HS-27A (cell line): ENCODE results near the gene WDR93.

Experiments used
- DNase-seq: peaks from one replicate; pipeline ENCODE4 v3.0.0-alpha.2; 2012; ENCODE audit warnings: low read depth, missing footprints

WDR93 gene

GRCh38 chr15:89749054-89749453 lies 58.4 kb downstream of the WDR93 start:
- DNase-seq: no peak

- no peak for DNase-seq
Measured at GRCh38 chr15:89749526-89749925, 58.9 kb downstream of the WDR93 start.

DNA sequence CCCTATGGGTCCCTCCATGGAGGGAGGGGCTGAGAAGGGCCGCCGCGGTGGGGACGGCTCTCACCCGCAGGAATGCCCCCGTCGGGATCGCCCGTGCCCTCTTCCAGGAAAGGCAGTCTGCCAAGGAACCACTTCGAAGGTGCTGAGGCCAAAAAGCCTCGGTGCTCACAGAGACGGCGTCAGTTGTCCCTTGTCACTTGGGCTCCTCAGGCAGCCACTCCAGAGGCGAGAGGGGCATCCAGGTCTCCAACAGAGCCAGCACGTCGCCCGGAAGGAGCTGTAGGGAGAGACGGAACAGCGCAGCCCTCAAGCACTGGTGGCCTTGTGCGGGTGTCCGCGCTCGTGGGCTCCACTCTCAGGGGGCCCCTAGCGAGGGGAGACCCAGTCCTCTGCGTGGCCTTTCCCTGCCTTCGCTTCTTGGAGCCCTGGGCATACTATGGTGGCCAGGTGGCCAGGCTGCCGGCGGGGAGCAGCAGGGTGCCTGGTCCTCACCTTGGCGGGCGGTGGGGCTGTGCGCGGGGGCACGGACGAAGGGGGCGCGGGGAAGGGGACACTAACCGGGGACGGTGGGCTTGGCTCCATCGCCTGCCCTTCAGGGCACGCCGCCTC lies 59.4 kb downstream of the WDR93 start:
- DNase-seq: no peak

DNA sequence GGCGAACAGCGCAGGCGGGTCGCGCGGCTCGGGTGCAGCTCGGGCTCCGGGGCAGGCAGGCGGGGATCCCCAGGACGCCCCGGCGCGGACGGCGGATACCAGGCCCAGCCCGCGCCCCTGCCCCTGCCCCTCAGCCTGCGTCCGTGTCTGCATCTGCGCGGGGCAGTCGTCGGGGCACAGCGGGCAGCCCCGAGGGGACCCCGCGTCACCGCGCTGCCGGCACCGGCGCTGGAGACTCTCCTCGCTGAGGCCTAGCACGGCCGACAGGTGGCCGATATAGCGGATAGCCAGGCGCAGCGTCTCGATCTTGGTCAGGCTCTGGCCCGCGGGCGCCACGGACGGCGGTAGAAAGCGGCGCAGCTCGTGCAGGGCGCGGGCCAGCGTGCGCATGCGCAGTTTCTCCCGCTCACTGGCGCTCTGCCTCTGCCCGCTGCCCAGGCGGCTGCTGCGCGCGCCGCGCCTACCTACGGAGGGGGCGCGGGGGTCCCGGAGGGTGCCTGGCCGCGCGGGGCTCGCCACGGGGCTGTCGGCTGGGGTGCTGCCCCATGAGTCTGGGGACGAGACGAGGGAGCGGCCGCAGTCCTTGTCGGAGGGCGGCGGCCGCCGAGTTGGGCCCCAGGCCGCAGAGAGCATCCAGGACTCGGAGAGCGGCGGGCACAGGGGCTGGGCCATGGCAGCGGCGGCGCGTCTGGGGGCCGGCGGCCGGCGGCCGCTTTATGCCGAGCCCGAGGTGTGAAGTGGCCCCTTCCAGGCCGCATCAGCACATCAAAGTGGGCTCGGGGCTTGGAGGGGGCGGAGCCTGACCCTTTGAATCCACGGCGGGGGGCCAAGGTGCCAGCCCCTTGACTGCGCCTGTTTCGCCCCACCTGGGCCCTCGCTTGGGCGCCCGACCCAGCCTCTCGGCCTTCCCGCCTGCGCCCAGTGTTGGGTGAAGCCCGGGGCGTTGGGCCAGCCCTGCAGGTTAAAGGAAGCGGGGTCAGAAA lies 60.2 kb downstream of the WDR93 start, which contains the start of gene MESP1:
Gene MESP1, minus strand, starts transcription at position 690 of the 983 bp plus-strand sequence. Its CDS starts 18 bp downstream, at position 672.
- DNase-seq: peak; percentile 84

- DNase-seq: no peak
Measured at GRCh38 chr15:89751748-89752147, 61.1 kb downstream of the WDR93 start.

GRCh38 chr15:89753855-89754254 lies 63.2 kb downstream of the WDR93 start:
- DNase-seq: no peak

DNA sequence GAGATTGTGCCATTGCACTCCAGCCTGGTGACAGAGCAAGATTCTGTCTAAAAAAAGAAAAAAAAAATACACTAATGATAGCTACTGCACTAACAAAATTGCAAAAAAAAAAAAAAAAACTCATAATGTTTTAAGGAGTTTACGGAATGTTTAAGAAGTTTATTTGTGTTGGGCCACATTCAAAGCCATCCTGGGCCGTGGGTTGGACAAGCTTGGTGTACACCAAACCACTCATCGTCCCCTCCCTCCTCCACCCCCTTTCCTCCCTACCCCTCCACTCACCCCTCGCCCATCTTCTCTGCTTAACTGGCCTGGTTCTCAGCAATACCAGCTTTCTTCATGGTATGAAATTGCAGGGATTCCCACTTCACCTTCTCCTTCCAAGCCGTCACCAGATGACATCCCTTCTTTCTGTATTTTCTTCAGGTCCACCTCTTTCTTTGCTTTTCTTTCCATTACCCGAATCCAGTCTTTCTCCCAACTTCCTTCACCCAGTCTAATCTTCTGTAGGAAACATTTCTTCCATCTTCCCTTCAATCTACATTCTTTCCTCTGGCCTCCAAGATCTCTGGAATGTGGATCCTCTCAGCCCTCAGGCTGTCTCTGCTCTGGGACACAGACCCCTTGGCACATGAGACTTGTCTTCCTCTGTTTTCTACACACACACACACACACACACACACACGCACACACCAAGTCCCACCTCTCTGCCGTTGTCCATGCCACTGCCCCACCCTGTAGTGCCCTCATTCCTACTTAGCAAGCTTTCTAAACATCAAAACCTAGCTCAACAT lies 63.9 kb downstream of the WDR93 start:
- no peak for DNase-seq

- no peak for DNase-seq
Measured at GRCh38 chr15:89755701-89756100, 65.1 kb downstream of the WDR93 start.

DNA sequence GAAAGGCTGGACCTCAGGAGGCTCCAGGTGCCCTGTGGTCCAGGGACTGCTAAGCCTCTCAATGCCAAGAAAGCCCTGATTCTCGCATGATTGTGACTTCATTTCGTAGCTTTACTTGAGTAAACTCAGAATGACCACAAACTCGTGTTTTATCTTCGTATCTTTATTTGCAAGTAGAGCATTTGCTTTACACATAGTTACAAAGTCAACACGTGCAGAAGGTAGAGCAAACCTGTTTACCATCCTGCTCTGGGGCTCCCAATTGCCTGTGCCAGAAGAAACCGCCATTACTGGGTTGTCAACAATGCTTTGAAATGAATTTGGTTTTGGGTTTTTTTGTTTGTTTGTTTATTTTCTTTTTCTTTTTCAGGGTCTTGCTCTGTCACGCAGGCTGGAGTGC lies 66.3 kb downstream of the WDR93 start:
- no peak for DNase-seq

- DNase-seq: no peak
Measured at GRCh38 chr15:89758283-89758682, 67.7 kb downstream of the WDR93 start.

DNA sequence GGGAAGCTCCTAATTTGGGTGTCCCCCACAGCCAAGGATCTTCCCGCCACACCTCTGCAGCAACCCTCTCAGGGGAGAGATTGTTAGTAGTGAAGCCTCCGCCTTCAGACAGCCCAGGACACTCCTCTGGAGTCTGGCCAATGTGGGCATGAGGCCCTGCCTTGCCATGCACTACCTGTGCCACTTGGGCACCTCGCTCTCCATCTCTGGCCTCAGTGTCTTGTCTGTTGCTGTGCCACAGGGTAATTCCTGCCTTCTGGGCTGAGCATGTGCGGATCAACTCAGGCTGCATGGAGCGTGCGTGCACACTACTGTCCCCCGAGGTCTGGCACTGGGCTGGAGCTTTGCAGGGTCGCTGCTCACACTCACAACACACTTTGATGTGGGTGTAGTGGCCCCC lies 68.4 kb downstream of the WDR93 start:
- DNase-seq: no peak

DNA sequence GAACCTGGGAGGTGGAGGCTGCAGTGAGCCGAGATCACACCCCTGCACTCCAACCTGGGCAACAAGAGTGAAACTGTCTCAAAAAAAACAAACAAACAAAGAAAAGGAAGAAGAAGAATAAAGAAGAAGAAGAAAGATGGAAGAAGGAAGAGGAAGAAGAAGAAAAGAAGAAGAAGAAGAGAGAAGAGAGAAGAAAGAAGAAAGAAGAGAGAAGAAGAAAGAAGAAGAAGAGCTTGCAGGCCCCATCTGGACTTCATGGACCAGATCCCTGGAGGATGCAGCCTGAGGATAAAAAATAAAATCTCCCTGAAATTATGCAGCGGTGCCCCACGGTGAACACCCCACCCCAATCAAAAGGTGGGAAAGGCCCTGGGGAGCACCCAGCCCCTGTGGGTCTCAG lies 69.2 kb downstream of the WDR93 start:
- no peak for DNase-seq

- peak; percentile 52 for DNase-seq
Measured at GRCh38 chr15:89760303-89761008, 69.8 kb downstream of the WDR93 start.

DNA sequence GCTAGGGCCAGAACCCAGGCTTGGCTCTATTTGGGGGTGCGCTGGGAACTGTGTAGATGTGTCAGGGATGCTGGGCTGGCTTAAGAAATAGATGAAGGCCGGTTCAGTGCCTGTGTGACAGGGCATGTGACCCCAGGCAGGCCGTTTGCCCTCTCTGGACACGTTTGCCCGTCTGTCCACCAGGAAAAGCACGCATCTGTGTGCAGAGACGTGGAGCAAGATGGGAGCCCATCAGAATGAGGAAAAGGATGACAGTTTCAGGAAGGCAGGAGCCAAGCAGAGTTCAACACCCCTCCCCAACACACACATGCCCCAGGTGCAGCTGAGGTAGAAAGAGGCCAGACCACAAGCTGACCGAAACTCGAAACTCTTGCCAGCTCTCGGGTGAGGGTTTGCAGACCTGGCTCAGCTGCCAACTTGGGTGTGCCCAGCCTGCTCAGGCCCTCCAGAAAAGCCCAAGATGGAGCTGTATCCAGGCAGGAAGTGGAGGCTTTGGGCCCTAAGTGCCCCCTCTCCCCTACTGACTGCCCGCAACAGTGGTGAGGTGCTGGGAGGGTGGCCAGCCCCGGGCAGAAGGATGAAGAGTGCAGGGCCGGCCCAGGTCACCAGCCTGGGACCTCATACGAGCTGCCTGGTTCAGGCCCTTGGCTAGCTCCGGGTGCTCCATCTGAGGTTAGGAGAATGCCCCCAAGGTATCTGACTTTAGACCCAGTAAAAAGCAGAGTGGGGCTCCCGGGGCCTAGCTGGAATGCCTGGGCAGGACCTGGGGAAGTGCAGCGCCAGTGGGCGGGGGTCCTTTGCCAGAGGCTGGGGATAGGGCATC lies 70.6 kb downstream of the WDR93 start:
- no peak for DNase-seq

- no peak for DNase-seq
Measured at GRCh38 chr15:89761929-89762328, 71.3 kb downstream of the WDR93 start.

DNA sequence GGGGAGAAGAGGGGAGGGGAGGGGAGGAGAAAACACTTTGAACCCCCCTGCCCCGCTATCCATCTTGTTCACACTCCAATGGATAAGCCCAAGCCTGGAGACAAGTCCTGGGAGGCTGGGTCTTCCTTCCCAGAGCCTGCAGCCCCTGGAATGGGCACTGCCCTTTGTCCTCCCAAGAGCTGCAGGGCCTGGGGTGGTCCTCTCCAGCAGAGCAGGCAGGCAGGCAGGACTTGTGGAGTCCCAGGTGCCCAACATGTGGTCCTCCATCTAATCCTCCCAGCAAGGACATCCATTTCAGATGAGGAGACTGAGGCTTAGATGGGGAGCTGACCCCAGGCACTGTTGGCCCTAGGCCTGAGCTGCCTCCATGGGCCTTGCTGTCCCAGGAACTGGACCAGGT lies 75.1 kb downstream of the WDR93 start:
- no peak for DNase-seq

GRCh38 chr15:89766357-89767311 lies 76.0 kb downstream of the WDR93 start:
- no peak for DNase-seq

DNA sequence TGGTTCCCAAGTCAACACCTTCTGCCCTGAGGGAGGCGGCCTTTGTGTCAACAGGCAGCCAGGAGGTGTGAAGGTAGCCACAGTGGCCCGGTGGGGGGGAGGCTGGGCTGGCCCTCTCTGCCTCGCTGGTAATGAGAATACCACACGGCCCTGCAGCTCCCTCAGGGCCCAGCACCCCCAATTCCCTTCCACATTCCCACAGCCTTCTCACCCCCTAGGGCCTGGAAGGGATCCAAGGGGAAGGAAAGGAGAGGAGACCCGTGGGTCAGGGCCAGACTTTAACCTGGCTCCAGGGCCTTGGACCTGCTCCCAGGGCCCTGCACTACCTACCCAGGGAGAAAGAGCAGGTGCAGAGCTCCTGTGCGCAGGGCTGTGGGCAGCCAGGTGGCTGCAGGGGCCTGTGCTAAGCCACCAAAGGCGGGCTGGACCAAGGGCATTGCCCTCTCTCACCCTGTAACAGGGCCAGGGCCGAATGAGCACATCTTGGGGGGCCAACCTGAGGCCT lies 76.9 kb downstream of the WDR93 start:
- DNase-seq: no peak

DNA sequence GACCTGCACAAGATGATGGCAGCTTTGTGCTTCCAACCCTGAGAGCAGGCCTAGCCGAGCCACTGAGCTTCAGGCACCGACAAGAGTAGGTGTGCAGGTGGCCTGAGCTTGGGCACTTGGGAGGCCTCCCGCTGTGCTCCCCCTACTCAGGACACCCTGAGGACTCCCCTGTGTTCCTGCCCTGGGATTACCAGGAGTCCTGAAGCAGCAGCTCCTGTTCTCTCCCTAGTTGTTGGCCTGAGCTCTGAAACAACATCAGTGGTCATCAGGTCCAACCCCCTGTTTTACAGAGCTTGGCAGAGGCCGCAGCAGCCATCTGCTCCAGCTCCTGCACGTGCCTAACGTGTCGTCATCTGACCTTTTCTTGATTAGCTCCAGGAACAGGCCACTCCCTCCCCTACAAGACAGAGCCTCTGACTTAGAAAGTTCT lies 77.5 kb downstream of the WDR93 start:
- DNase-seq: no peak
